ENCODE data around the gene SCYGR8.

The SCYGR8 gene

DNA sequence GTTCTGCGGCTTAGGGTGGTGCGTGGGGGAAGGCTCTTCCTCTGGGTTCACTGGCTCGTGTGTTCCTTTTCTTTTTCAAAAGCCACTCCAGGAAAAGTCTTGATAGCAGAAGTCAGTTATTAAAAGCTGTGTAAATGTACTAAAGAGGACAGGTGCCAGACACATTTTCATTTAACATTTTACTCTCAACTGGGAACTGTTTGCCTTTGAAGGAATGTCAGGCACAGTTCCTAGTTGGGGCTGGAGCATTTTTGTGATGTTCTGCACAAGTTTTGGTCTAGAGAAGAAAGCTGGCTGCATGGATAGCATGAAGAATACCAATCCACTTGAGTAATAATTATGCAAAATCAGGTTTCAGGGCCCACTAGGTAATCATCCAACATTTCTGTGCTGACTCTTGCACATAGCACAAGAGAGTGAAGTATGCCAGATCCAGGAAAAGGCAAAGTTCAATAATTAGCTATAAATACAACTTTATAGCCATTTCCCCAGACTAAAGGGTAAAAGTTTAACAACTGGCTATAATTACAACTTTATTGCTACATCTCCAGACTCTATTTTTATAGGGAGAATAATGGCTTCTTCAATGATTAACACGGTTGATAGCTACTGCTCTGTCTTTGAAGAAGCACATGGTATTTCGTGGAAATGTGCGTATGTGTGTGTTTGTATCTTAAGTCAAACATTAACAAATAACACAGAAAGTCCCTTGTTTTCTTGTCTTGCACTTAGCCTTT is 16.2 kb downstream of the SCYGR8 start:
- no peak for DNase-seq (ENCODE audit: low read depth)

- no peak for DNase-seq (ENCODE audit: low read depth)
Observed at GRCh38 chr2:227765788-227766372, 20.2 kb downstream of the SCYGR8 start.

DNA sequence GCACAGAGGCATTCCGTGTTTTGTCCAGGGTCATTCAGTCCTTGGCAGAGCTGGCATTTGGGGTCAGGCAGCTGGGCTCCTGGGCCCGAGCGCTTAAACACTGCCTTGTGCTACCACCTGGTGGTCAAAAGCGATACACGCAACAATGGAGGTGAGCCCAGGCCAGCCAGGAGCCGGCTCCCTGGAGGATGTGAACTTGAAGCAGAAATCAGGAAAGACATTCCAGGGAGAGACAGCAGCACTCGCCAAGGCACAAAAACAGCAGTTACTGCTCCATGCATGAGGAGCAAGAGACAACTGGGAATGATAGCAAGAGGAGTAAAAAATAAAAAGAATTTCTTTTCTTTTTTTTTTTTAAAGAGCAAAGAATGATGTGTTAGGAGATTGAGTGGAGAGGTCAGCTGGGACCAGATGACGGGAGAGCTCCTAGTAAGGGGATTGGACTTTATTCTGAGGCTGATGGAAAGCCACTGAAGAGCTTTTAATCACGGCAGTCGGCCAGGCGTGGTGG is 20.7 kb downstream of the SCYGR8 start:
- peak; percentile 26 for DNase-seq (ENCODE audit: low read depth)

- no peak for DNase-seq (ENCODE audit: low read depth)
Observed at GRCh38 chr2:227767830-227768229, 22.1 kb downstream of the SCYGR8 start.

GRCh38 chr2:227772197-227772661 is 26.5 kb downstream of the SCYGR8 start:
- no peak for DNase-seq (ENCODE audit: low read depth)

DNA sequence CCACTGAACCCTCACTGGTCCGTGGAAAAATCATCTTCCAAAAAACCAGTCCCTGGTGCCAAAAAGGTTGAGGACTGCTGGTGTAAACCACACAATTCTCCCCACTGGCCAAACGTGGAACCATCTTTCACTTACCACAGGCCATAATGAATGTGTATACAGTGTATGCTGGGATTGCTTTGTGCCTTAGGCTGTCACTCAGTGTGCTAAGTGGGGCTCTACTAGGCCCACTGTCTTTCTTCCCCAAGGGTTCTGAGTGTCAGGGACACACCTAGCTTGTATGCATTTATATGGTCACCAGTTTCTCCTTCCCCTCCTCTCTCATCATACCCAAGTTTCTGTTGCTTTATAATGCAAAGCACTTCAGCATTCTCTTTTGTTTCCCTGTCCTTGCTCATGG is 27.2 kb downstream of the SCYGR8 start:
- no peak for DNase-seq (ENCODE audit: low read depth)

GRCh38 chr2:227774011-227774624 is 28.4 kb downstream of the SCYGR8 start:
- no peak for DNase-seq (ENCODE audit: low read depth)

DNA sequence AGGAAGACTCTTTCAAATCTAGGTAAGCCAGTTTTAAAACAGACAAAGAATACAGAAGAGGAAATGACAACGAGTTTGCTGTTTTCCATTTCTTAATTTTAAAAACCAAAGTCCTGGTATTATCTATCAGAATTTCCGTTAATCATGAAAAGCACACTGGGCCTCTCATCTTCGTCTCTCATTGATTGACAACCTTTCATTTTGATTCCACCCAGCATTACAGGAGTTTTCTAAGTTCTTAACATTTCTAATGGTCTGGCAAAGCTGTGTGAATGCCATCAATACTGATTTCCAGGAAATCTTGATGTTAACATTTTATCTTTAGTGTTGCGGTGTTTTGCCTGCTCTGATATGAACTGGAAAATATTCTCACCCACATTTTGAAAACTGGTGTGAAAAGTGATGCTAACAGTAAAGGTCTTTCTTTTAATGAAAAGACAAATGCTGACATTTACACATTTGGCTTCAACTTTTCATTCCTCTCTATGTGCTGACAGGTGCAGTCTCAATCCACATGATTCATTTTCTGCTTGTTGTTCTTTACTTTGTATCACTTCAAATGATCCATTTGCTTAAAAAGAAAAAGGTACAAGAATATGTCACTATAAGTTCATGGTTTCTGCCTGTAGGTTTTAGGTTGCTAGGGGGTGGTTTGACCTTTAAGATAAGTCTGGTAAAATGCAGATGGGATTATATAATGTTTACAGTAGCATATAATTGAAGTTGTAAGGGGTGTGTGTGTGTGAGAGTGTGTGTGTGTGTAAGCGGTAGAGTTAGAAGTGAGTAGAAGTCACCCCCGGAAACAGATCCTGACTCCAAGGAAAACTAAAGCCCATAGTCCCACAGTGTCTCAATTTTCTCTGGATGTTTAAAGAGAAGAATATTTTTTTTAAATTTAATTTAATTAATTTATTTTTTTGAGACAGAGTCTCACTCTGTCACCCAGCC is 29.5 kb downstream of the SCYGR8 start:
- DNase-seq (ENCODE audit: low read depth) = no peak

- no peak for DNase-seq (ENCODE audit: low read depth)
Observed at GRCh38 chr2:227780981-227781615, 35.4 kb downstream of the SCYGR8 start.

DNA sequence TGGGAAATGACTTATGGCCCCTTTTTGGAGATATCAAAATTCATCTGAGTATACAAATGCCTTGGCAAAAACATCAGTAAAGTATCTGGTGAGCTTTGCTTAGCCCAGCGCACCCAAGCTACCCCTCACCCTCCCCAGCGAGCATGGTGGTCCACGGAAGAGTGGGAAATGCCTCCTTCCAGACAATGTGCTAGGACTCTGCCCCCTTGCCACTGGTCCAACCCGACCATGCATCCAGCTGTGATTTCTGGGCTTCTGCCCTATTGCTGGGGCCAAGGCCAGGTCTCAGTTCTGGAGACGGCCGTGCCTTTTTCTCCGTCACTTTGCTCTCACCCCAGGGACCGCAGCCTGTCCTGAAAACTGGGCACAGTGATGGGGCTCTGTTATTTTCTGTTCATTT is 36.1 kb downstream of the SCYGR8 start:
- DNase-seq (ENCODE audit: low read depth) = no peak

GRCh38 chr2:227782804-227783203 is 37.1 kb downstream of the SCYGR8 start:
- no peak for DNase-seq (ENCODE audit: low read depth)

DNA sequence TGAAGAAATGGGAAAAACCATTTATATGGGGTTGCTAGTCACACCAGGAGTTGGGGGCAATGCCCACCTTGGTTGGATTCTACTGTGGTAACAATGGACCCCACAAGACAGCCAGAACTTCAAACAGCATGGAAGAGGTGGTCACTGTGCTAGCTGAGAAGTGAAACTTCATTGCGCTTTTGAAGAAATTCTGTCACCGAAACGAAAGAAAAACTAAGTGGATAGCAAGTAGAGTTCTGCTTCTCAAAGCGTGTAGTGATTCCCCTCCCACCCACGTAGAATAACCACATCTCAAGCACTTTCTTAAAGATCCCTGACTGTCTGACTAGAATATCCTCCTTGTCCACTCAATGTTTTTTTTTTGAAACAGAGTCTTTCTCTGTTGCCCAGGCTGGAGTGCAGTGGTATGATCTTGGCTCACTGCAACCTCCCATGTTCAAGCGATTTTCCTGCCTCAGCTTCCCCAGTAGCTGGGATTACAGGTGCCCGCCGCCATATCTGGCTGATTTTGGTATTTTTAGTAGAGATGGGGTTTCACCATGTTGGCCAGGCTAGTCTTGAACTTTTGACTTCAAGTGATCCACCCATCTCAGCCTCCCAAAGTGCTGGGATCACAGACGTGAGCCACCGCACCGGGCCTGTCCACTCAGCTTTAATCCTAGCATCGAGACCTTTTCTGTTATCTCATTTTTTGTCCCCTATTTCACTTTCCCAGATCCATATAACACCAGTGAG is 37.9 kb downstream of the SCYGR8 start:
- DNase-seq (ENCODE audit: low read depth) = no peak

GRCh38 chr2:227785293-227785692 is 39.6 kb downstream of the SCYGR8 start:
- no peak for DNase-seq (ENCODE audit: low read depth)

DNA sequence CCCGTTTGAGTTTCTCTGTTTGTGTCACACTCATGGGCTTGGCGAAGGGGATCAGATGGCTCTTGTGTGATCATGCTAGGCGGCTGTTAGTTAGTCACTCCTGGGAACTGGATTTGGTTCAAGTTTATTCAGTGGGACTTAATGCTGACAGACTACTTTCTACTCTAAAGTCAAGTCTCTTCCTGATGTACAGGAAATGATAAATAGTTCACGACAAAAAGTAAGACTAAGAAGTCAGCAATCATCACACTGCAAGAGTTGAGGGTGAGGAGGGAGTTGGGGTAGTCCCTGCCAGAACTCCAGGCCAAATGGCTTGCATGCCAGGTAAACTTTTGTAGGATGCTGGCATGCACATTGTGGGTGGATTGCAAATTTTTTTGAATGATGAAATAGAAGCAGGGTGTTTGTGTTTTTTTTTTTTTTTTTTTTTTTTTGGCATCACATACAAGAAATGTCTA is 42.9 kb downstream of the SCYGR8 start:
- DNase-seq (ENCODE audit: low read depth) = no peak

DNA sequence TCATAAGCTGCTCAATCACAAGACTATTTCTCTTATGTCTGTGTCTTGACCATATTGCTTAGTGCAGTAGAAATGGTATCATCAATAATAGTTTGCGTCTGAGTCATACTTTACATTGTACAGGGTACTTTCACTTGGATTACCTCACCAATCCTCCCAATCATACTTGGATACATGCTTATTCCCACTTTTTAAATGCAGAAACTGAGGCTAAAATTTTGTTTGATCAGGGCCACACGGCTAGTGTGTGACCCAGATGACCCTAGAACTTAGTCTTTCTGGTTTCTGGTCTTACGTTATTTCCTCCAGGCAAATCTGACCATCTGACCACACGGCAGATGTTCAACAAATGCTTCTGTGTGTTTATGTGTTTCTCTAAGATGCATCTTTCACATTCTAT is 44.1 kb downstream of the SCYGR8 start:
- no peak for DNase-seq (ENCODE audit: low read depth)

GRCh38 chr2:227793148-227793712 is 47.5 kb downstream of the SCYGR8 start:
- no peak for DNase-seq (ENCODE audit: low read depth)
